Activated CD8-positive, alpha-beta memory T cell treated with anti-CD3 and anti-CD28 coated beads, Interleukin-2, amount 50 U/mL, for 4 hours (primary cell): Measurements from ENCODE around the gene SIK1.
"Not testable (repeated sequence)": the region's sequence is repeated elsewhere in the genome, so short reads cannot be mapped to it uniquely, and the experiment has no call there.

Experiments used
- DNase-seq: peaks from one replicate; pipeline ENCODE4 v3.0.0-alpha.2; 2020

The SIK1 gene

GRCh38 chr21:43426404-43427241 lies at the start of gene SIK1:
SIK1 (minus strand) TSS chr21:43427131; CDS start chr21:43426178, 953 bp downstream.
- DNase-seq: not testable (repeated sequence)

- not testable (repeated sequence) for DNase-seq
Measured at GRCh38 chr21:43471597-43472242, 44.8 kb upstream of the SIK1 start.

GRCh38 chr21:43469719-43470458 lies 43.0 kb upstream of the SIK1 start:
- not testable (repeated sequence) for DNase-seq

GRCh38 chr21:43467785-43468184 lies 40.9 kb upstream of the SIK1 start:
- DNase-seq: no peak

- DNase-seq: not testable (repeated sequence)
Measured at GRCh38 chr21:43465159-43465558, 38.2 kb upstream of the SIK1 start.

- DNase-seq: not testable (repeated sequence)
Measured at GRCh38 chr21:43463498-43464261, 36.7 kb upstream of the SIK1 start.

- DNase-seq: not testable (repeated sequence)
Measured at GRCh38 chr21:43462932-43463331, 36.0 kb upstream of the SIK1 start.

GRCh38 chr21:43460475-43460874 lies 33.5 kb upstream of the SIK1 start:
- not testable (repeated sequence) for DNase-seq

GRCh38 chr21:43458995-43459394 lies 32.1 kb upstream of the SIK1 start:
- not testable (repeated sequence) for DNase-seq

GRCh38 chr21:43456616-43457314 lies 29.8 kb upstream of the SIK1 start:
- not testable (repeated sequence) for DNase-seq

- not testable (repeated sequence) for DNase-seq
Measured at GRCh38 chr21:43455717-43456116, 28.8 kb upstream of the SIK1 start.

GRCh38 chr21:43454176-43454575 lies 27.2 kb upstream of the SIK1 start:
- DNase-seq: not testable (repeated sequence)

- not testable (repeated sequence) for DNase-seq
Measured at GRCh38 chr21:43451850-43452249, 24.9 kb upstream of the SIK1 start.

- DNase-seq: not testable (repeated sequence)
Measured at GRCh38 chr21:43450287-43450686, 23.4 kb upstream of the SIK1 start.

- DNase-seq: not testable (repeated sequence)
Measured at GRCh38 chr21:43447353-43447977, 20.5 kb upstream of the SIK1 start.

- DNase-seq: not testable (repeated sequence)
Measured at GRCh38 chr21:43446277-43446932, 19.5 kb upstream of the SIK1 start.

- DNase-seq: not testable (repeated sequence)
Measured at GRCh38 chr21:43444524-43444923, 17.6 kb upstream of the SIK1 start.

GRCh38 chr21:43442571-43442970 lies 15.6 kb upstream of the SIK1 start:
- DNase-seq: not testable (repeated sequence)

GRCh38 chr21:43440835-43441727 lies 14.2 kb upstream of the SIK1 start:
- not testable (repeated sequence) for DNase-seq
